Measurements from ENCODE around the gene MYD88. TPM values are rescaled to one million over a fixed set of nuclear protein-coding genes. Genes with fewer than 3 reads are reported as not detected.

The MYD88 gene
- polyA plus RNA-seq, 1 donor from 2014 or later, result 0.14 TPM

- Histone ChIP-seq H3K9me3 (ENCODE audit: low read length) (no peaks in the 10 kb centered on the region), H3K4me3 (ENCODE audit: low read length) (no peak overlapping the region), H4K20me1 (ENCODE audit: insufficient read depth) (no peaks in the 10 kb centered on the region), H3F3A (ENCODE audit: insufficient read depth, low read length, poor library complexity, severe bottlenecking) (no peaks in the 10 kb centered on the region), H3K79me2 (replicated peaks; ENCODE audit: insufficient read depth, low read length) (peaks cover 7% of the 10 kb centered on the region), H3K9ac (ENCODE audit: low read length) (no peak overlapping the region), H3K9me2 (ENCODE audit: insufficient read depth, low read length) (no peaks in the 10 kb centered on the region), H3K27ac (ENCODE audit: low read length) (no peak overlapping the region), H3K4me2 (ENCODE audit: low read length) (no peak overlapping the region), H3K27me3 (ENCODE audit: insufficient read depth, low read depth, low read length) (peaks cover 20% of the 10 kb centered on the region), H3K36me3 (ENCODE audit: insufficient read depth, low read length) (no peaks in the 10 kb centered on the region), H2AFZ (ENCODE audit: low read depth, low read length) (no peak overlapping the region)
- no peak for TF ChIP-seq REST (IDR thresholded peaks at IDR 0.05; ENCODE audit: borderline replicate concordance)
- no peak for TF ChIP-seq MXI1 (conservative IDR thresholded peaks at IDR 0.05; ENCODE audit: poor library complexity, severe bottlenecking)
- TF ChIP-seq SMC3 (conservative IDR thresholded peaks at IDR 0.05; ENCODE audit: poor library complexity), result no peak
- TF ChIP-seq RAD21 (conservative IDR thresholded peaks at IDR 0.05), result no peak
These were observed 730 bp downstream of the MYD88 start for GRCh38 chr3:38139191-38139590.

GRCh38 chr3:38139652-38140051 is 1.2 kb downstream of the MYD88 start:
- no peak overlapping the region for H3K9ac ChIP-seq (ENCODE audit: low read length)
- peaks cover 7% of the 10 kb centered on the region for H3K79me2 ChIP-seq (replicated peaks; ENCODE audit: insufficient read depth, low read length)
- H4K20me1 ChIP-seq (ENCODE audit: insufficient read depth), result no peaks in the 10 kb centered on the region
- no peak overlapping the region for H3K4me2 ChIP-seq (ENCODE audit: low read length)
- no peak overlapping the region for H2AFZ ChIP-seq (ENCODE audit: low read depth, low read length)
- no peaks in the 10 kb centered on the region for H3F3A ChIP-seq (ENCODE audit: insufficient read depth, low read length, poor library complexity, severe bottlenecking)
- no peak overlapping the region for H3K27ac ChIP-seq (ENCODE audit: low read length)
- H3K9me2 ChIP-seq (ENCODE audit: insufficient read depth, low read length), result no peaks in the 10 kb centered on the region
- H3K27me3 ChIP-seq (ENCODE audit: insufficient read depth, low read depth, low read length), result peaks cover 20% of the 10 kb centered on the region
- H3K36me3 ChIP-seq (ENCODE audit: insufficient read depth, low read length), result no peaks in the 10 kb centered on the region
- no peak overlapping the region for H3K4me3 ChIP-seq (ENCODE audit: low read length)
- no peak for TF ChIP-seq EZH2 (IDR thresholded peaks at IDR 0.05; ENCODE audit: borderline replicate concordance, insufficient read depth, low read length, poor library complexity, severe bottlenecking)
- no peak for TF ChIP-seq CTCF (IDR thresholded peaks at IDR 0.05; ENCODE audit: poor library complexity, severe bottlenecking)
- no peak for TF ChIP-seq MXI1 (conservative IDR thresholded peaks at IDR 0.05; ENCODE audit: poor library complexity, severe bottlenecking)
- no peak for TF ChIP-seq REST (IDR thresholded peaks at IDR 0.05; ENCODE audit: borderline replicate concordance)
- no peak for TF ChIP-seq RAD21 (conservative IDR thresholded peaks at IDR 0.05)
- TF ChIP-seq TAF1 (IDR thresholded peaks at IDR 0.05; ENCODE audit: low read depth), result no peak
- no peak for TF ChIP-seq POLR2AphosphoS5 (IDR thresholded peaks at IDR 0.05)
- TF ChIP-seq SMC3 (conservative IDR thresholded peaks at IDR 0.05; ENCODE audit: poor library complexity), result no peak
- no peak for TF ChIP-seq EP300 (conservative IDR thresholded peaks at IDR 0.05; ENCODE audit: poor library complexity, severe bottlenecking)
- no peaks in the 10 kb centered on the region for H3K9me3 ChIP-seq (ENCODE audit: low read length)

All from neural cell (in vitro differentiated cells).